Measurements from ENCODE around the gene PTGR3. TPM values are rescaled to one million over a fixed set of nuclear protein-coding genes. Genes with fewer than 3 reads are reported as not detected.

Gene PTGR3
- total RNA-seq, 4 donors from 2014 or later = 12.2 to 25.2 (median 16.7) TPM

DNA sequence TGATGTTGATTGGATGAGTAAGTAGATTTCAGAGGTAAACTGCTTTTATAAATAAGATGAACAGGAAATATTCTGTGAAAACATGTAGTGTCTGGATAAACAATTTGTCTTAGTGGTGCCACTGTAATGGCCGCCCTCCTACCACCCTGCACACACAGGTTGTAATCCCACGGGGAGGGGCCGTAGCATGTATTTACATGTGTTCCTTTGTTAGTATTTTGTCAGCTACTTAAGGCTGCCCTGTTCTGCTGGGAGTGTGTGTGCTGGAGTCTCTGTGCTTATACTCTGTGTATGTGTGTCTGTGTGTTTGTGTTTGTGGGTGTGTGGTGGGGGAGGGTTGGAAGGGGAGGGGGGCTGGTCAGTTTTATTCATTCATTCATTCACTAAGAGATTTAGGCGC is 6.7 kb upstream of the PTGR3 start:
- peaks cover 43 to 88% (median 66%) of the 10 kb centered on the region in 3 donors for H3K4me1 ChIP-seq
- no peak for DNase-seq
- no peaks in the 10 kb centered on the region for H3K36me3 ChIP-seq
- peak overlapping the region in 1 of 4 donors; percentile 2 for H3K4me3 ChIP-seq
- H3K9me3 ChIP-seq = no peaks in the 10 kb centered on the region
- intact Hi-C loops (cut with DNase I) = no loop called here
- WGBS, 2 donors = 44 to 56% methylated on average over 4 of the region's 4 CpGs
- no peaks in the 10 kb centered on the region for H3K27me3 ChIP-seq
- TF ChIP-seq CTCF (IDR thresholded peaks at IDR 0.05) (no peak), POLR2A (IDR thresholded peaks at IDR 0.05) (no peak)
- peak overlapping the region; percentile 32 to 99 (median 84) for H3K27ac ChIP-seq

GRCh38 chr18:75214766-75215510 is 6.0 kb upstream of the PTGR3 start:
- TF ChIP-seq POLR2A (IDR thresholded peaks at IDR 0.05) (no peak), CTCF (IDR thresholded peaks at IDR 0.05) (no peak)
- Histone ChIP-seq H3K27me3 (no peaks in the 10 kb centered on the region), H3K4me3 (no peak overlapping the region), H3K36me3 (no peaks in the 10 kb centered on the region), H3K4me1 (peaks cover 48 to 87% (median 62%) of the 10 kb centered on the region in 3 donors), H3K27ac (peak overlapping the region; percentile 32 to 99 (median 84)), H3K9me3 (no peaks in the 10 kb centered on the region)
- 71 to 72% methylated on average over 12 of the region's 12 CpGs for whole genome bisulfite sequencing, 2 donors
- intact Hi-C loops (cut with DNase I) = loop anchor here (5.0 kb wide), 1 partner anchor 32 kb away; no protein-coding TSS in a partner anchor
- DNase-seq = no peak

DNA sequence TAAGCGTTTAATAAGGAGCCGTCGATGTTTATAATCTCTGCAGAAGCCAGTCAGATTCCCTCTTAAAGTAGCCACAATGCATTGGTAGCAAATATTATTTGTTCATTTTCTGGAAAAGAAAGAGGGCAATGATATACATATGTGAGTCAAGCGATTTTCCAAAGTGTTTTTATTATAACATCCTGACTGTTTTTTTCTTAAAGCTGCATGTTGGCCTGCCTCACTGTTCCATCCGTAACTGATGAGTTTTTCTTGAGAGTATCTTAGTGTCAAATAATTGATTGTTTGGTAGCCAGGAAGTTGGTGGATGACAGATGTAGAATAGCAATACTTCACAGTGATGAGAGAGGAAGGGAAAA is 5.4 kb upstream of the PTGR3 start:
- Histone ChIP-seq H3K9me3 (no peaks in the 10 kb centered on the region), H3K36me3 (no peaks in the 10 kb centered on the region), H3K4me3 (peak overlapping the region in 1 of 4 donors; percentile 91), H3K4me1 (peaks cover 52 to 84% (median 59%) of the 10 kb centered on the region in 3 donors), H3K27me3 (no peaks in the 10 kb centered on the region), H3K27ac (peak overlapping the region; percentile 49 to 99 (median 80))
- no peak for DNase-seq
- no peak for TF ChIP-seq CTCF (IDR thresholded peaks at IDR 0.05)
- no peak for TF ChIP-seq POLR2A (IDR thresholded peaks at IDR 0.05)
- intact Hi-C loops (cut with DNase I) = loop anchor here (5.0 kb wide), 1 partner anchor 33 kb away; no protein-coding TSS in a partner anchor
- WGBS, 2 donors = 32 to 36% methylated on average over 5 of the region's 5 CpGs

DNA sequence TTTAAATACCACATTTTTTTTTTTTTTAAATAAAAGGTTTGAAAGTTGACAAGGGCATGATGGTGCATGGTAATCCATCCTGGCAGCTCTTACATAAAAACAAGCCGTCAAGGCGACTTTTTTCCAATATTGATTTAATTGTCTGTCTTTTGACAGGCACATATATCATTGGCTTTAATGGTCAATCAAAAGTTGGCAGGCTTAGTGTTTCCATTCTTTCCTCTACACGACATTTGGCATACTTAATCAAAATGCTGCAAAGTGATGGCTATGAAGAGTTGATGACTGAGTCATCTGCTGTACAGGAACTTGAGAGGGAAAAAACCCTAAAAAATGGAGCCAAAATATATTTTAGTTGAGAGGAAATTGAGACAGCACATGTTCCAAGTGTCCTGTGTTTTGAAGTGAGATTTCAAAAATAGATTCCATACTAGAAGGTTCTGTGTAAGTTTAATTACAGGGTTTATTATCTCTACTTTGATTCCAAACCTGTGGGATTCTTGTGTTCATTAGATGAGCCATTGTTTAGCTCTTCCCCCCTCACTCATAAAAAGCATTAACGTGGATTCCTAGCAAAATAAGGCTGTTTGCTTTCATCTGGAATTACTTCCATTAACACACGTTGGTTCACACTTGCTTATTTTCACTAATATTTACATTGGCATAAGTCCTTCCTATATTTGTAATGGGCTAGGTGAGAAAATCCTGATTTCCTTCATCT is 4.8 kb upstream of the PTGR3 start:
- H3K27me3 ChIP-seq = no peaks in the 10 kb centered on the region
- peak overlapping the region; percentile 49 to 99 (median 80) for H3K27ac ChIP-seq
- intact Hi-C loops (cut with DNase I) = loop anchor here (5.0 kb wide), 1 partner anchor 34 kb away; no protein-coding TSS in a partner anchor
- no peak for DNase-seq
- TF ChIP-seq POLR2A (IDR thresholded peaks at IDR 0.05) (no peak), CTCF (IDR thresholded peaks at IDR 0.05) (no peak)
- H3K4me1 ChIP-seq = peaks cover 52 to 78% (median 59%) of the 10 kb centered on the region in 3 donors
- 14 to 20% methylated on average over 5 of the region's 5 CpGs for WGBS, 2 donors
- H3K36me3 ChIP-seq = no peaks in the 10 kb centered on the region
- H3K9me3 ChIP-seq = no peaks in the 10 kb centered on the region
- peak overlapping the region in 3 of 4 donors; percentile 72 to 96 (median 91) for H3K4me3 ChIP-seq

DNA sequence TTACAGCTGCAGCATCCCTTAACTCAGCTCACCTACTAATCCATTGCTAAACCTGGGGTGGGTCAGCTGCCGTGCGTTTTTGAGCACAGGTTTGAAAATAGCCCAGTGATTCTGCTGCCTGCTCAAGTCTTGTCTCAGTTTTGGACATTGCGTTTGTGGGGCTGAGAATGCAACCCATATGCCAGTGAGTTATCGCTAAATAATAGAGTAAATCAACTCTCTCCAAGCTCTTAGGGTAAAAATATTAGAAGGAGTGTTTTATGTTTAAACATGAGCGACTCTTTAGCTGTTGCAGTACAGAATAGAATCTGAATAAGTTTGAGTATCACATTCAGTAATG is 3.8 kb upstream of the PTGR3 start:
- peak overlapping the region; percentile 86 to 99 (median 96) for H3K27ac ChIP-seq
- H3K9me3 ChIP-seq = no peaks in the 10 kb centered on the region
- intact Hi-C loops (cut with DNase I) = loop anchor here (5.0 kb wide), 1 partner anchor 35 kb away; no protein-coding TSS in a partner anchor
- H3K27me3 ChIP-seq = no peaks in the 10 kb centered on the region
- 21 to 28% methylated on average over 5 of the region's 5 CpGs for WGBS, 2 donors
- peak overlapping the region; percentile 72 to 96 (median 83) for H3K4me3 ChIP-seq
- H3K4me1 ChIP-seq = peaks cover 48 to 71% (median 49%) of the 10 kb centered on the region in 3 donors
- H3K36me3 ChIP-seq = no peaks in the 10 kb centered on the region
- DNase-seq = no peak
- no peak for TF ChIP-seq CTCF (IDR thresholded peaks at IDR 0.05)
- no peak for TF ChIP-seq POLR2A (IDR thresholded peaks at IDR 0.05)

Measured in esophagus squamous epithelium (tissue), 5 donors.